CD4-positive, alpha-beta T cell treated with Interleukin-2 at 100 ng/mL for 4 hours (primary cell): ENCODE data around the gene PTPRE.

Source experiments
- DNase-seq: peaks from one replicate; pipeline ENCODE4 v3.0.0-alpha.2; 2020; ENCODE audit warnings: low spot score

The PTPRE gene

DNA sequence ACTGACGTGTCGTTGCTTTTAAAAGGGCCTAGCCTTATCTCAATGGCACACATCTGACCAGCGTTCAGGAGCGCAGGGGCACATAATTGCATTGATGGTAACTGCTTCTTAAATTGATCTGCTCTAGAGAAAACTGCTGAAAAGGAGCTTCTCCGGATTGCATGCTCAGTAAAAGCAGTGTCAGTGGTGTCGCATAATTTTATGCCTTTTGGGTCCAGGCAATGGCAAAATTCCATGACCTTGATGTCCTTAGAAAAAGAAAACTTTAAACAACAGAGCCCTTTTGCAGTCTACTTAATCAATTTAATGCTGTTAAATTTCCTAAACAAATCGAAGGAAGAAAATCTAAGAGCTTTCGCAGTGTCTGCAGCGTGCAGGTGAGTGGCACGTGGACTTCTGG lies 75.7 kb downstream of the PTPRE start:
- no peak for DNase-seq

DNA sequence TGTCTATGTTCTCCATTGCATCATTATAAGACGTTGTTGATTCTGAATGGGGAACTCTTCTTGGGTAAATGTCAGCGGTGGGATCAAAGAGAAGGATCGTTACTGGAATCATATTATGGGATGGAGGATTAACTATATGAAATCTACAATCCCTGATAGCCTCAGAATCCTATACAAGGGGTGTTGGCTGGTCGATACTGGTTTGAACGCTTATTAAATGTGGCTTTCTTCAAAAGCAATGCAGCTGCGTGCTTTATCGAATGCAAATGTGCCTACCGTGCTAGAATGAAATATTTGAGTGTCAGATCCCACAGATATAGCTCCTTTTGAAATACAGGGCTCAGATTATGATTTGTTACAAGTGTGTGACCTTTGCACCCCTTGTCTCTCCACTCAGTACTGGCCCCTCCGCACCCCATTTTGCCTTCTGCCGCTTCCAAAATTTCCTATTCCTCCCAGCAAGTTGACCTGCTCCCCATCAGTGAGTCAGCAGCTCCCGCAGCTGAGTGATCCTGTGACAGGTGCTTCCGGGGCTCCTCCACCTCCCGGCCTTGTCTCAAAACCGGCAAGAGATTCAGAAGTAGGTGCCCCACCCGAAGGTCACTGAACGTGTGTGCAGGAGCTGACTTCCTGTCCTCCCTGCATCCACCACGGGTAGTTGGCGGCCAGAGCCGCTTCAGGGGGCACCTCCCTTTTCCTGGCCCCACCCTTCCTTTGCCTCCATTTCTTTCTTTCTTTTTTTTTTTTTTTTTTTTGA lies 76.6 kb downstream of the PTPRE start:
- DNase-seq = no peak

DNA sequence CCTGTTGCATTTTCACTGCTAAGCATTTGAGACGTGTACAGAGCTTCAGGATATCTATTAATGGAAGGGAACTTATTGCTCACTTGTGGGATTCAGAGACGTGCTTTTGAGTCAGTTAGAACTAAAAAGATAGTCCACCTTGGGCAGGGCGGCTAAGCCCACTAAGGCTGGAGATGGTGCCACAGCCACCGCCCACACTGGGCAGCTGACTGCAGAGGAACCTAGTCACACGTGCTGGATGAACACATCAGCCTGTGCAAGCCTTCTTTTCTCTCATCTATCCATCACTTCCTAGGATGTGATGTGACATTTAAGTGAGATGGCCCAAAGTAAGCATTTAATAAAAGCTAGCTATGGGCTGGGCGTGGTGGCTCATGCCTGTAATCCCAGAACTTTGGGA lies 78.0 kb downstream of the PTPRE start:
- DNase-seq = no peak

- DNase-seq = no peak
These were observed 79.9 kb downstream of the PTPRE start for GRCh38 chr10:127986531-127987466.

DNA sequence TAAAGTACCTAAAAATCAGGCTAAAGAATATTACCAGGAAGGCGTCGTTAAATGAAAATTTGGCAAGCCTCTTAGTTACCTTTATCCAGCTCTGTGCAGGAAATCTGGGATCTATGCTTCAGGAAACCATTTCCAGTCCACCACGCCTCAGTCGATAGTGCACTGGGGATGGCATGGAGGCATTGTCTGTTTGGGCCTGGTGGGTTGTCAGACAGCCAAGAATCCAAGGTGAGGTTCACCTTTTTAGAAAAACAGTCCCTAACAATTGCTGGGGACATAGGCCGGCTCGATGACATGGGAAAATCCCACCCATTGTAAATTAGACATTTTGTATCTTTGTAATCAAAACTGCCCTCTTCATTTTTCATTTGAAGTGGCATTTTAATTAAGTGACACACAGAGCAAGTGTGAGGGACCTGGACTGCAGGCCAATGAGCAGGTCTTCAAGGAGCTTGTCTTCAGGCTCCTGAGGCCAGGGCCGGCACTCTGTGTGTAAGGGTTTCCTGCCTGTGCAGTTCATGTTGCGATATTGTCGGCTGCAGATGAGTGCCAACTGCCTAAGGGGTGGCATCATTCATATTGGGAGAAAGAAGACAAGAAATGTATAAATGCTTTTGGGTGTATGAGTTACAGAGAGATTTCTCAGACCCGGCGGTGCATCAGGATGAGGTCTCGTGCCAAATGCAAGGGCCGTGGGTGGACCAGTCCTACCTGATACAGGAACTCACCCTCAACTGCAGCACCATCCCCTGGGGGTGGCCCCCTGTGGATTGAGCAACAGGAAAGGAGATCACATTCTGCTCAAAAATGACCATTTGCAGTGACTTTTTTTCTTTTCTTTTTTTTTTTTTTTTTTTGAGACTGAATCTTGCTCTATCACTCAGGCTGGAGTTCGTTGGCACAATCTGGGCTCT lies 80.8 kb downstream of the PTPRE start:
- no peak for DNase-seq

DNA sequence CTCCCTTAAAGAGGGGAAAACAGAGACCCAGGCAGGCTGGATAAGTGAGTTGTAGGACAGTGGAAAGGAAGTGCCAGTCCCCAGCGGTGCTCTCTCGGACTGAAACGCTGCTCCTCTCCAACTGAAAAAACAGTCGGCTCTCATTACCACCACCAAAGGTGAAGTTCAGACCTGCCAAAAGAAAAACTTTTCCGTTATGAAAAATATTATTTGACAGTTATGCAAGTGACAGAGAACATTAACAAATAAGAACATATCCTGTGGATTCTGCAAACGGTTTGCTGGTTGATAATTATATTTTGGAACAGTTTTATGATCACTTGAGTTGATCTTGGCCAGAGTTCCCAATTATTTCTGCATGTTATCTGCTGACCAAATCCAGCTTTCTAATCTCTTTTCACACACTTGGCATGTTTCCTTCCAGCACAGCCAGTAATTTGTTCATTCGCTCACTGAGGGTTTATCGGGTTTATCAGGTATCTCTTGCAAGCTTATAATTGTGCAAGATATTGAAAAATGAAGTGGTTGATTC lies 82.6 kb downstream of the PTPRE start:
- no peak for DNase-seq

- peak; percentile 51 for DNase-seq
These were observed 83.4 kb downstream of the PTPRE start for GRCh38 chr10:127990132-127990788.

GRCh38 chr10:127990846-127991542 lies 84.1 kb downstream of the PTPRE start:
- DNase-seq = peak; percentile 71

GRCh38 chr10:127991543-127992255 lies 84.8 kb downstream of the PTPRE start:
- no peak for DNase-seq

GRCh38 chr10:127992376-127992775 lies 85.5 kb downstream of the PTPRE start:
- DNase-seq = no peak

- no peak for DNase-seq
These were observed 86.3 kb downstream of the PTPRE start for GRCh38 chr10:127993056-127993690.

DNA sequence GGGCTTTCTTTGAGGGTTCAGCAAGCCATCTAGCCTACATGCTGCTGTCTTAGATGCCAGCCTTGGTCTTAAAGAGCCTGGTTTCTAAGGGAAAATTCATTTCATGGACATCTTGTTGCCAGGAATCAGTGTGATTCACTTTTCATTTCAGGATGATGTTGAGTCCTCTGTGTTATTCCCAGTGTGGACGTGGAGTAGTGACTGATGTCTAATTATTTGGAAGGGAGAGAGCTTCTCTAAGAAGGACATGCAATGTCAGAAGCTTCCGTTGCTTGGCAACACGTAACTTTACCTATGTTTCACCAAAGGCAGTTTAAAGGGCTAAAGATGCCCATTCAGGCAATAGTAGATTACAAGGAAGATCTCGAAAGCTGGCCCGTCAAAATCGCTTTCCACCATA lies 89.0 kb downstream of the PTPRE start:
- DNase-seq = no peak

DNA sequence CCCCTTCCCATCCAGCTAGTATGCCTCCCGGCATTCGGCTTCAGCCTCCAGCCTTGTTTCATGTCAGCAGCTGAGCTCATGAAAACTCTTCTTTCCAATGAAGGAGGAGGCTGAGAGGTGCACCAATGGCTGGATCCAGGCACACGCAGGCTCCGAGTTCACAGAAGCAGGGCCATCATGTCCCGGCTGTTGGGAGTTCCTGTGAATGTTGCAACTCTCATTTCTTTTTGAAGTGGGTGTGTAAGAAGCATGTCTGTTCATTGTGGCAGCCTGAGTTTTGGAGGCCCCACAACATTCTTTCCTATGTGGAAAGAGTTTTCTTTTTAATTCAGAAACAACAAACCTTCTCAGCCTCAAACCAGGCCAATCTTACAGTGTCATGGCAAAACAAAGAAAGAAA lies 89.7 kb downstream of the PTPRE start:
- no peak for DNase-seq

DNA sequence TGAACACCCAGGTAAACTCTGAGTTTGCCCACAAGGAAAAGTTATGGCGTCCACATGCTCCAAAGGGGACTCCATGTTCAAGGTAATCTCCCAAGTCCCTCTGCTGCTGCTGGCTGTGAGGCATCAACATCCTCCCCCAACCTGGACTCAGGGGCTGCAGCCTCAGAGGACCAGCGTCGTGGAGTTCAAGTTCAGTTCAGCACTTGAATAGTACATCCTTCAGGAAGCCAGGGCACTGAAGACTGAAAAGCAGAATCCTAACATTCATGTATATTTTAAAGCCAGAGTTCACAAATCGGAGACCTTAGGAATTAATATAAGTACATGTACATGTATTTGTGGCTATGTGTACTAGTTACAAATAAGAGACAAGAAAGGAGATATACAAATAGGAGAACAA lies 90.4 kb downstream of the PTPRE start:
- no peak for DNase-seq

DNA sequence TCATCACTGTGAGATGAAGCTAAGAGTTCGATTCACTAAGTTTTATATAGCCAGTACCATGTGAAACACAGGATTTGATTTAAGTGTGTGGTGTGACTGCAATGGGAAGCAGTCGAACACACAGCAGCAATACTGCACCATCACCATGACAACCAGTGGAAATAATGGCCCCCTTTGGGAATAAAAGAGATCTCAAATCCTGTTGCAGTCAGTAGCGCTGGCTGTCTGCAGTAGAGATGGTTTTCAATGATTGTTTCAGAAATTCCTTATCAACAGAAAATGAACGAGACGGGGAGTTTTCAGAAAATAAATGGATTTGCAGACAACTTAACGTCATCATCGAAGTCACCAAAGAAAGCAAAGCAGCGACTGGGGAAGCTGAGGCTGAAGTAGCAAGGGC lies 91.0 kb downstream of the PTPRE start:
- no peak for DNase-seq

GRCh38 chr10:127998501-127999144 lies 91.7 kb downstream of the PTPRE start:
- DNase-seq = no peak

DNA sequence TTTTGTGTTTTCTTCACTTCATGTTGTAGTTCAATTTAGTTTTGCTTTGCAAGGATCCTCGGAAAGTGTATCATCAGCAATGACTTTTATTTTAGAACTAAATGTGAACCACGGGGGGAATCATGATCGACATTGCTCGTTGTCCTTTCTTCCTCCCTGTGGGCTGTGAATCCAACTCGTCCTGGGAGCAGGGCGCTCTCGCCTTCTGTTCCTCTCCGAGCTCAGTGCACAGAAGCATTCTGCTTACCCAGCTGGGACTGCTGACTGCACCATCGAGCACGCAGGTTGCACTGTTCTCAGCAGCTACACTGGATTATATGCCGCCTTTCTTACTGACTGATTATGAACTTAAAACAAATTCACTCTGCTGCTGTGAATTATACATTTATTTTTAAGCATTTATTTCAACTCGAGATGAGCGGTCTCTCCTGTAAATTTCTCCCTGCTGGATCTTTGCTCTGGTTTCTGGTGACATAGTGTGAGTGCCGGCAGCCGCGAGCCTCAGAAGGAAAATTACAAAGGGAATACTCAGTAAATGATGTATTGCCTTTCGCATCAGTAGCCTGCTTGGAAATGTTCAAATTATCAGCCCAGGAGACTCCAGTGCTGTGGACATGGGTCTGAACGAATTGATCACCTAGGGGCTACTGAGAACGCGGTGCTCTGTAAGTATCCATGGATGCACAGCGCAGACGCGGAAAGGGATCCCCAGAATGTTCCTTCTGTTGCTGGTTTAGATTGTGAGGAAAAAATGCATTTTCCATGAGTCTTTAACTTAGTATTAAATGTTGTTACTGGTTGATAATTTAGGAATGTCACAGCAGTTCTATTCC lies 92.6 kb downstream of the PTPRE start:
- DNase-seq = no peak
